ENCODE results near the gene NKD2. TPM values are rescaled to one million over a fixed set of nuclear protein-coding genes. Genes with fewer than 3 reads are reported as not detected.

Gene NKD2
- total RNA-seq, 1 experiment from 2014 or later: 0.57 TPM

DNA sequence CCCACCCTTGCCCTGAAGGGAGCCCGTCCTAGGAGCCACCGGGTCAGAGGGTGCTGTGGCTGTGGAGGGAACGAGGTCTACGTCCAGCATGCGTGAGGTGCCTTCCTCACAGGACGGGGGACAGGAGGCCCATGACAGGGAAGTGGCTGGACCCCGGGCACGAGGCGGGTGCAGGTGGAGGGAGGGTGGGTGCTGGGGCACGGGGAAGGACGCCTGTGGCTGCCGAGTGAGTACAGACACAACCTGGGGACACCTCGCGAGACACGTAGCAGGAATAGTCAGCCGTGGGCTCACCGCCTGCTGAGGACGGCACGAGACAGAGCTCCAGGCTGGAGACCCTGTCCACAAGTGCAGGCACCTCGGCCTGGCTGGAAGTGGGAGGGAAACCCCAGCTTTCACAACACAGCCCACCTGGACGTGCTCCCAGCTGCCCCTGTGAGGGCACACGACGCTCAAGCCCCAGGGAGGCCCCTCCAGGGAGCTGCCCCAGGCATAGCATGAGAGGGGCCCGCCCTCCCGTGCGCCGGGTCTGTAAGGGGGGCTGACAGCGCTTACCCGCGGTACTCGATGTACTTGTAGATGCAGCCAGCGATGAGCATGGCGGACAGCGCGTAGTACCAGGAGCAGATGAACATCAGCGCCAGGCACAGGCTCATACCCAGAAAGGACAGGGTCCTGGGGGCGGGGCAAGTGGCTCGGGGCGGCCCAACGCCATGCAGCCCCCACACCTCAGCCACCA is 66.4 kb downstream of the NKD2 start:
- no peak for DNase-seq
- no TSS peak for BruUV-seq (replicated peaks)

DNA sequence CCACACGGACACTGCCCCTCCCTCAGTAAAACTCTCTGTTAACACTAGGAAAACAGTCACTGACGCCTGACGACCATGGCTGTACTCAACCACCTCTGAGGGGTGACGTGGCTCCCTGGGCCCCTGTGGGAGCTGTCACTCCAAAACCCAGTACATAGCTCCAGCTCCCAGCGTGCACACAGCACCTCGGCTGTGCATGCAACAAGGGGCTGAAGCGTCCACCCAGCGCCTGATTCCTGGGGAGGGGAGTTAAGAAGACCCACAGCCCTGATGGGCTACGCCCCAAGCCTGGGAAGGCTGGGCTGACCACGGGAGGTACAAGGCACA is 66.9 kb downstream of the NKD2 start:
- CTCF ChIA-PET: interaction anchor here (0.8 kb wide), 1 partner anchor 75 kb away, joined by 4 read pairs; no protein-coding TSS in a partner anchor

More for the DNA sequence above, 66.4 kb downstream of the NKD2 start:
- Histone ChIP-seq H3K9me2 (ENCODE audit: insufficient read depth) (no peaks in the 10 kb centered on the region), H3K79me2 (ENCODE audit: low read depth) (no peaks in the 10 kb centered on the region), H2AFZ (no peak overlapping the region), H3F3A (ENCODE audit: insufficient read depth, low read depth) (no peaks in the 10 kb centered on the region; the same call in 1 of the 2 replicates), H3K4me1 (replicated peaks; ENCODE audit: insufficient read depth) (no peaks in the 10 kb centered on the region), H4K20me1 (ENCODE audit: insufficient read depth) (peaks cover 16% of the 10 kb centered on the region; the same call in 1 of the 2 replicates), H3K4me3 (no peak overlapping the region), H3K27me3 (ENCODE audit: insufficient read depth, low read depth) (no peaks in the 10 kb centered on the region), H3K9me3 (ENCODE audit: insufficient read depth, low read depth) (no peaks in the 10 kb centered on the region), H3K27ac (no peak overlapping the region), H3K36me3 (ENCODE audit: low read depth) (peaks cover 9% of the 10 kb centered on the region; the same call in 1 of the 2 replicates), H3K4me2 (no peak overlapping the region)
- ChIA-PET CTCF (interaction anchor here (0.8 kb wide), 1 partner anchor 75 kb away, joined by 4 read pairs; no protein-coding TSS in a partner anchor), POLR2A (ENCODE audit: unreplicated experiment) (no interaction called here)
- TF ChIP-seq, protein P1, sequence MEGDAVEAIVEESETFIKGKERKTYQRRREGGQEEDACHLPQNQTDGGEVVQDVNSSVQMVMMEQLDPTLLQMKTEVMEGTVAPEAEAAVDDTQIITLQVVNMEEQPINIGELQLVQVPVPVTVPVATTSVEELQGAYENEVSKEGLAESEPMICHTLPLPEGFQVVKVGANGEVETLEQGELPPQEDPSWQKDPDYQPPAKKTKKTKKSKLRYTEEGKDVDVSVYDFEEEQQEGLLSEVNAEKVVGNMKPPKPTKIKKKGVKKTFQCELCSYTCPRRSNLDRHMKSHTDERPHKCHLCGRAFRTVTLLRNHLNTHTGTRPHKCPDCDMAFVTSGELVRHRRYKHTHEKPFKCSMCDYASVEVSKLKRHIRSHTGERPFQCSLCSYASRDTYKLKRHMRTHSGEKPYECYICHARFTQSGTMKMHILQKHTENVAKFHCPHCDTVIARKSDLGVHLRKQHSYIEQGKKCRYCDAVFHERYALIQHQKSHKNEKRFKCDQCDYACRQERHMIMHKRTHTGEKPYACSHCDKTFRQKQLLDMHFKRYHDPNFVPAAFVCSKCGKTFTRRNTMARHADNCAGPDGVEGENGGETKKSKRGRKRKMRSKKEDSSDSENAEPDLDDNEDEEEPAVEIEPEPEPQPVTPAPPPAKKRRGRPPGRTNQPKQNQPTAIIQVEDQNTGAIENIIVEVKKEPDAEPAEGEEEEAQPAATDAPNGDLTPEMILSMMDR (conservative IDR thresholded peaks at IDR 0.05): no peak
- no peak for TF ChIP-seq EZH2 (IDR thresholded peaks at IDR 0.05; ENCODE audit: low read depth)
- intact Hi-C loops (cut with micrococcal nuclease; ENCODE audit: unreplicated experiment): no loop called here

DNA sequence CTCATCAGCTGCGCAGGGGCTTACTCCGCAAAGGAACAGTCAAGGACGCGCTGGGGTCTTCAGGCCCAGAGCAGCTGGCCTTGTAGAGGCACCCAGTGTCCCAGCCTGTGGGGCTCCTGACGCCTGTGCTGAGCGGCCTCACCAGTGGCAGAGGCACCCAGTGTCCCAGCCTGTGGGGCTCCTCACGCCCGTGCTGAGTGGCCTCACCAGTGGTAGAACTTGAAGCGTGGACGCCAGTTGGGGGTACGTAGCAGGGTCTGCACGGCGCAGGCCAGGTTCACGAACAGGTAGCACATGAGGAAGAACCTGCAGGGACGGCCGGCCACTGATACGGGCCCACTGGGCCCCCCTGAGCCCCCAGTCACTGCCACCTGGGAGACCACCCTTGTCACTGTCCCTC is 67.3 kb downstream of the NKD2 start:
- no TSS peak for BruUV-seq (replicated peaks)
- no peaks in the 10 kb centered on the region for H3K9me3 ChIP-seq (ENCODE audit: insufficient read depth, low read depth)
- no peak overlapping the region for H3K27ac ChIP-seq
- H3K79me2 ChIP-seq (ENCODE audit: low read depth): no peaks in the 10 kb centered on the region
- no peaks in the 10 kb centered on the region; the same call in 1 of the 2 replicates for H3F3A ChIP-seq (ENCODE audit: insufficient read depth, low read depth)
- intact Hi-C loops (cut with micrococcal nuclease; ENCODE audit: unreplicated experiment): no loop called here
- no peak overlapping the region for H3K4me2 ChIP-seq
- H3K4me1 ChIP-seq (replicated peaks; ENCODE audit: insufficient read depth): no peaks in the 10 kb centered on the region
- no peaks in the 10 kb centered on the region for H3K27me3 ChIP-seq (ENCODE audit: insufficient read depth, low read depth)
- POLR2A ChIA-PET (ENCODE audit: unreplicated experiment): interaction anchor here (0.6 kb wide), 1 partner anchor 82 kb away, joined by 3 read pairs; no protein-coding TSS in a partner anchor
- CTCF ChIA-PET: no interaction called here
- no peaks in the 10 kb centered on the region for H3K9me2 ChIP-seq (ENCODE audit: insufficient read depth)
- H3K36me3 ChIP-seq (ENCODE audit: low read depth): peaks cover 9% of the 10 kb centered on the region; the same call in 1 of the 2 replicates
- no peak overlapping the region for H2AFZ ChIP-seq
- DNase-seq: no peak
- TF ChIP-seq EZH2 (IDR thresholded peaks at IDR 0.05; ENCODE audit: low read depth): no peak
- TF ChIP-seq, protein P1 (conservative IDR thresholded peaks at IDR 0.05): no peak
- H3K4me3 ChIP-seq: no peak overlapping the region
- H4K20me1 ChIP-seq (ENCODE audit: insufficient read depth): peaks cover 16% of the 10 kb centered on the region; the same call in 1 of the 2 replicates

More for the DNA sequence above, 66.9 kb downstream of the NKD2 start:
- no TSS peak for BruUV-seq (replicated peaks)
- Histone ChIP-seq H3K4me3 (no peak overlapping the region), H3F3A (ENCODE audit: insufficient read depth, low read depth) (no peaks in the 10 kb centered on the region; the same call in 1 of the 2 replicates), H3K4me2 (no peak overlapping the region), H3K4me1 (replicated peaks; ENCODE audit: insufficient read depth) (no peaks in the 10 kb centered on the region), H4K20me1 (ENCODE audit: insufficient read depth) (peaks cover 16% of the 10 kb centered on the region; the same call in 1 of the 2 replicates), H2AFZ (no peak overlapping the region), H3K79me2 (ENCODE audit: low read depth) (no peaks in the 10 kb centered on the region), H3K9me3 (ENCODE audit: insufficient read depth, low read depth) (no peaks in the 10 kb centered on the region), H3K27me3 (ENCODE audit: insufficient read depth, low read depth) (no peaks in the 10 kb centered on the region), H3K9me2 (ENCODE audit: insufficient read depth) (no peaks in the 10 kb centered on the region), H3K27ac (no peak overlapping the region), H3K36me3 (ENCODE audit: low read depth) (peaks cover 9% of the 10 kb centered on the region; the same call in 1 of the 2 replicates)
- TF ChIP-seq, protein P1 (conservative IDR thresholded peaks at IDR 0.05): no peak
- no peak for TF ChIP-seq EZH2 (IDR thresholded peaks at IDR 0.05; ENCODE audit: low read depth)
- DNase-seq: no peak
- POLR2A ChIA-PET (ENCODE audit: unreplicated experiment): no interaction called here
- intact Hi-C loops (cut with micrococcal nuclease; ENCODE audit: unreplicated experiment): no loop called here
